ENCODE data around the gene KLF14.
"Not testable (repeated sequence)": the region's sequence is repeated elsewhere in the genome, so short reads cannot be mapped to it uniquely, and the experiment has no call there.

Gene KLF14

GRCh38 chr7:130734815-130735716 lies 1.1 kb upstream of the KLF14 start:
- H3K27ac Mint-ChIP-seq = no peak overlapping the region
- ATAC-seq = no peak
- H3K4me1 Mint-ChIP-seq = peaks cover 6% of the 10 kb centered on the region
- H3K4me3 Mint-ChIP-seq = peak overlapping the region; percentile 81 to 88
- DNase-seq = no peak
- H3K9me3 Mint-ChIP-seq = peaks cover 8 to 17% of the 10 kb centered on the region in 2 donors
- peaks cover 68% of the 10 kb centered on the region for H3K27me3 Mint-ChIP-seq

DNA sequence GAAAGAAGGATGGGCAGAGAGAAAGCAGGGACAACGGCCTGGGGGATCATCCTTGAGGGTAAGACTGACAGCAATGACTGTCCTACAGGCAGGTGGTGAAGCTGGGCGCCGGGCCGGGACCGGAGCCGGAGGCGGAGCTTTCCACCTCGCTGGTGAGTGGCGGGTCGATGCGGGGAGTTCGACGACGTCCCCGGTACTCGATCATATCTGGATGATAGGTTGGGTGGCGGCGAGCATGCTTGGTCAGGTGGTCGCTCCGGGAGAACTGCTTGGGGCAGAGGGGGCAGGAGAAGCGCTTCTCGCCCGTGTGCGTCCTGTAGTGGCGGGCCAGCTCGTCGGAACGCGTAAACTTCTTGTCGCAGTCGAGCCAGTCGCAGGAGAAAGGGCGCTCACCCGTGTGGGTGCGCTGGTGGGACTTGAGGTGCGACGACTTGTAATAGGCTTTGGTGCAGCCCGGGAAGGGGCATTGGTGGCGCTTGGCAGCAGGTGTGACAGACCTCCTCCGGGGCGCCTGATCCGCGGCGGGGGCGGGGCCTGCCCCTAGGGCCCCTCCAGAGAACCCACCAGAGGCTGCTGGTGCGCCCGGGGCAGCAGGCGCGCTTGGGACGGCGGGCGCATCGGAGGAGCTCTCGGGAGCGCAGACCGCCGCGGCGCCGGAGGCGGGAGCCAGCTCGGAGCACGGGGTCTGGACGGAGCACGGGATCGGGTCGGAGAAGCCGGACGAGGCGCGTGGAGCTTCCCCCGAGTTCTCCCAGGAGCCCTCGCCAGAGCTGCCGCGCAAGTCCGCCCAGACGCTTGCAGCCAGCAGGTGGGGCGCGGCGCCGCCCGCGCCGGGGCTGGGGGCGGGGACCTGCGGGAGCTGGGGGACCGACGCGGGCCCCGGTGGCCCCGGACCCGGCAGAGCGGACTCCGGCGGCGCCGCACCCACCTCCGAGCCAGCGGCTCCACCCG lies 752 bp downstream of the KLF14 start:
- H3K9me3 Mint-ChIP-seq = peaks cover 8 to 17% of the 10 kb centered on the region in 2 donors
- H3K27ac Mint-ChIP-seq = peak overlapping the region in 1 of 2 donors; percentile 36
- peak; percentile 82 for ATAC-seq
- peaks cover 86% of the 10 kb centered on the region for H3K27me3 Mint-ChIP-seq
- peak in 1 of 2 donors; percentile 17 for DNase-seq
- peaks cover 6% of the 10 kb centered on the region for H3K4me1 Mint-ChIP-seq
- peak overlapping the region; percentile 71 to 79 for H3K4me3 Mint-ChIP-seq

GRCh38 chr7:130723784-130724183 lies 10.2 kb downstream of the KLF14 start:
- Mint-ChIP-seq H3K4me3 (no peak overlapping the region), H3K27ac (no peak overlapping the region), H3K27me3 (peaks cover 49% of the 10 kb centered on the region), H3K9me3 (no peaks in the 10 kb centered on the region), H3K4me1 (no peaks in the 10 kb centered on the region)
- DNase-seq (no peak), ATAC-seq (no peak)

DNA sequence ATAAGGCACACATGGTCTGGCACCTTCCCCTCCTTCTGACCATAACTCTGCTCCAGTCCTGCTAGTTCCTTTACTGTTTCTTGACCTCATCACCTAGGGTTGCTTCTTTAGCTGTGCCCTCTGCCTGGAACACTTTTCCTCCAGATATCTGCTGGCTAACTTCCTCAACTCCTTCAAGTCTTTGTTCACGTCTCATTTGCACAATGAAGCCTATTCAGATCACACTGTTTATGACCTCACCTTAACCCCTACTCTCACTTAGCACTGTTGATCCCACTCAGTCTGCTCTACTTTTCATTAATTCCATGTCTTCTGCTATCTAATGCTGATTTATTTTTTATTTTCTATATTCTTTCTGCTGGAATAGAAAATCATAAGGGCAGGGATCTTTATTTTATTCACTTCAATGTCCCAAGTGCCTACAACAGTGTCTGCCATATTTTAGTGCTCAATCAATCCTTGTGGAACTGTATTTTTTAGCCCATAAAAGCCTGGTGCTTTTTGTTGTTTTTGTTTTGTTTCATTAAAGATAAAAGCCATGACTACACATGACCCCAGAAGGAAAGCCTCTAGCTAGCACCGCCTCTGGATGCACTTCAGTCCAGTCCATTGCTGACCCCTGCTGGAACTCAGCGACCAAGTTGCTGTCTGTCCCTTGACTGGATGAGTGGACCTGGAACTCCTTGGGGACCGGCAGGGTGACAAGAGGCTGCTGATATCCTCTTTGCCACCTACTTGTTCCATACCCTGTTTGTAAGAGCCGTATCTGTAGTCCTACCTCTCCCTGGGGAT lies 12.3 kb downstream of the KLF14 start:
- peak; percentile 68 for ATAC-seq

DNA sequence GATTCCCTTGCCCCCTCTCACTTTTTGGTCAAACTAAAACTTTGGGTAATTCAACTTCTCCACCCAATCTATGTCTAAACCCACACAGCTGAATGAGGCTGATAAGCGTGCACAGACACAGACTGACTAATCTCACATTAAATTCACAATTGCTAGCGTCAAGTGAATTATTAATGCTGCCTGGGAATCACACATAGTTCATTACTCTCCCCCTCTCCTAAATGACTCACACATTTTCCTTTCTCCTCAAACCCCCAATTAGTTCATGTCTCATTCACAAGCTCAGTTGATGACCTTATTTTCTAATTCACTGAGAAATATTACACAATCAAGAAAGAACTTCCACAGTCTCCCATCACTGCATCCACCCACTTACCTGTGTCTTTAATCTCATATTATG lies 14.5 kb downstream of the KLF14 start:
- no peak for ATAC-seq
- H3K4me1 Mint-ChIP-seq = no peaks in the 10 kb centered on the region

More for the DNA sequence above, 12.3 kb downstream of the KLF14 start:
- Mint-ChIP-seq H3K4me3 (no peak overlapping the region), H3K9me3 (no peaks in the 10 kb centered on the region), H3K27ac (no peak overlapping the region), H3K27me3 (peaks cover 30% of the 10 kb centered on the region), H3K4me1 (no peaks in the 10 kb centered on the region)
- peak in 1 of 2 donors; percentile 43 for DNase-seq

GRCh38 chr7:130712416-130712815 lies 21.6 kb downstream of the KLF14 start:
- DNase-seq = no peak
- ATAC-seq = no peak
- no peaks in the 10 kb centered on the region for H3K9me3 Mint-ChIP-seq
- no peaks in the 10 kb centered on the region for H3K4me1 Mint-ChIP-seq
- H3K27me3 Mint-ChIP-seq = peaks cover 24% of the 10 kb centered on the region
- no peak overlapping the region for H3K4me3 Mint-ChIP-seq
- H3K27ac Mint-ChIP-seq = no peak overlapping the region

More for the DNA sequence above, 14.5 kb downstream of the KLF14 start:
- DNase-seq = no peak
- Mint-ChIP-seq H3K9me3 (no peaks in the 10 kb centered on the region), H3K4me3 (no peak overlapping the region), H3K27ac (no peak overlapping the region), H3K27me3 (peaks cover 18% of the 10 kb centered on the region)

DNA sequence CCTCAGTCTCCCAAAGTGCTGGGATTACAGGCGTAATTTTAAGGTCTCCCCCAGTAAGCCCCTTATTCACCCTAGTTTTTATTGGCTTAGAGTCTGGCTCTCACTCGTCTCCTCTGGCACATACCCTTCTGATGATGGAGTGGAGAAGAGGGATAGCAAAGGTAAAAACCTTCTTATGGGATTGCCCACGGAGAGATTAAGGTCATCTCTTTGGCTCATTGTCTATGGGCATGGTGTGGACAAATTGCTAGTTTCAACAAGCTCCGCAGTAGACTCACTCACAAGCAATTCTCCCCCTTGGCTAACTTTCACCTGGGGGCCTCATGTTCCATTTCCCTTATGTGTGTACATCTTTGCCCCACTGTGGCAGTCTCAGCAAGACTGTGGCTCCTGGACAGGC lies 25.2 kb downstream of the KLF14 start:
- no peak overlapping the region for H3K27ac Mint-ChIP-seq
- no peak overlapping the region for H3K4me3 Mint-ChIP-seq
- ATAC-seq (no peak), DNase-seq (no peak)
- H3K4me1 Mint-ChIP-seq = no peaks in the 10 kb centered on the region
- H3K27me3 Mint-ChIP-seq = peaks cover 39% of the 10 kb centered on the region
- peaks cover 0 to 5% of the 10 kb centered on the region in 2 donors for H3K9me3 Mint-ChIP-seq

DNA sequence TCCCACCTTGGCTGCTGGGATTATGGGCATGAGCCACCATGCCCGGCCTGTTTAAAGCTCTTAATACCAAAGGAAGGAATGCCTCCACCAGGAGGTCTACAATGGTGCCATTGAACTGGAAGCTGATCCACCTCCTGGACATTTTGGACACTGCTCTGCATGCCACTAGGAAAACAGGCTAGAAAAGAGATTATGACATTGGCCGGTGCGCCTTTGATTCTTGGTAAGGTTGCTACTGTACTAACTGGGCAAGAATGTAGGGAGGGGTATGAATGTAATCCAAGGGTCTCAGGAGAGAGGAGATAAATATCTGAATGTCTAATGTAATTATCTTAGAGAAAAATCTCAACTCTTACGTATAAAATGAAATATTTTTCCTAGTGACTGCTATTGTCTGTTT lies 26.0 kb downstream of the KLF14 start:
- Mint-ChIP-seq H3K4me1 (no peaks in the 10 kb centered on the region), H3K27me3 (peaks cover 34% of the 10 kb centered on the region), H3K27ac (no peak overlapping the region), H3K4me3 (no peak overlapping the region), H3K9me3 (peaks cover 0 to 5% of the 10 kb centered on the region in 2 donors)
- DNase-seq (no peak), ATAC-seq (no peak)

- H3K4me3 Mint-ChIP-seq = no peak overlapping the region
- no peak overlapping the region for H3K27ac Mint-ChIP-seq
- ATAC-seq (no peak), DNase-seq (no peak)
- H3K4me1 Mint-ChIP-seq = no peaks in the 10 kb centered on the region
- peaks cover 33% of the 10 kb centered on the region for H3K27me3 Mint-ChIP-seq
- peaks cover 0 to 5% of the 10 kb centered on the region in 2 donors for H3K9me3 Mint-ChIP-seq
Measured at GRCh38 chr7:130703851-130704250, 30.2 kb downstream of the KLF14 start.

DNA sequence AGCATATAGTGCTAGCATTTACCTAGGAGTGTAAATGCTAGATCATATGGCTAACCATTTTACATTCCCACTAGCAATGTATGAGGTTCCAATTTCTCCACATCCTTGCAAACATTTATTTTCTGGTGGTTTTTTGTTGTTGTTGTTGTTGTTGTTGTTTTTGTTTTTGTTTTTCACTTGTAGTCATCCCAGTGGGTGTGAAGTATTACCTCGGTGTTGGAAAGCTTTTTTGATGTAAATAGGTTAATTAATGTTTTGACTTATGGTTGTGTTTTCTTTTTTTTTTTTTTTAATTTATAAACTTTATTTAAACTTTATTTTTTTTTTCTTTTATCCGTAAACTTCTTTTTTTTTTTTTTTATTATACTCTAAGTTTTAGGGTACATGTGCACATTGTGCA lies 32.4 kb downstream of the KLF14 start:
- no peak for ATAC-seq
- no peaks in the 10 kb centered on the region for H3K4me1 Mint-ChIP-seq
- DNase-seq = no peak
- peaks cover 0 to 5% of the 10 kb centered on the region in 2 donors for H3K9me3 Mint-ChIP-seq
- H3K27ac Mint-ChIP-seq = no peak overlapping the region
- peaks cover 18% of the 10 kb centered on the region for H3K27me3 Mint-ChIP-seq
- H3K4me3 Mint-ChIP-seq = no peak overlapping the region

- H3K27ac Mint-ChIP-seq = no peak overlapping the region
- DNase-seq = no peak
- no peak for ATAC-seq
- H3K27me3 Mint-ChIP-seq = peaks cover 10% of the 10 kb centered on the region
- H3K9me3 Mint-ChIP-seq = no peaks in the 10 kb centered on the region
- no peaks in the 10 kb centered on the region for H3K4me1 Mint-ChIP-seq
- no peak overlapping the region for H3K4me3 Mint-ChIP-seq
Measured at GRCh38 chr7:130700760-130701159, 33.2 kb downstream of the KLF14 start.

DNA sequence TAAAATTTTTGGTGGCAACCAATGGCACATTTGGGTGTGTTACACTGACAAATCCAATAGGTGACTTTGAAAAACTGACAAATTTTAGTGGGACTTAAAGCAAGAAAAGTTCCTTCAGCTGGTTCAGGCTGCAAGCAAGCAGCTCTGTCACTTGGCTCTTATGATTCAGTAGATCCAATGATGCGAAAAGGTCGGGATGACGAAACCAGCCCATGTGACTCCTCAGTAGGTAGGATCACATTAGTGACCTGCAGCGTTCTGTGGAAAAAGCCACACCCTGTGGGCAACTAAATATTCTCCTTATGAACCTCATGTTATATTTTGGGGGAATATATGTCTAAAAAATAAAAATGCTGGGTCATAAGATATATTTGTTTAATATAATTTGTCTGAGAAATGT lies 34.3 kb downstream of the KLF14 start:
- Mint-ChIP-seq H3K4me1 (no peaks in the 10 kb centered on the region), H3K27ac (no peak overlapping the region), H3K9me3 (no peaks in the 10 kb centered on the region), H3K4me3 (no peak overlapping the region), H3K27me3 (peaks cover 8% of the 10 kb centered on the region)
- DNase-seq (no peak), ATAC-seq (no peak)

GRCh38 chr7:130697820-130698219 lies 36.2 kb downstream of the KLF14 start:
- no peak for DNase-seq
- Mint-ChIP-seq H3K27me3 (peaks cover 8% of the 10 kb centered on the region), H3K27ac (no peak overlapping the region), H3K4me3 (no peak overlapping the region), H3K4me1 (no peaks in the 10 kb centered on the region), H3K9me3 (no peaks in the 10 kb centered on the region)
- no peak for ATAC-seq

- no peak for ATAC-seq
- Mint-ChIP-seq H3K4me3 (no peak overlapping the region), H3K27ac (no peak overlapping the region), H3K27me3 (peaks cover under 1% of the 10 kb centered on the region), H3K9me3 (peaks cover 7 to 14% of the 10 kb centered on the region in 2 donors), H3K4me1 (no peaks in the 10 kb centered on the region)
- DNase-seq = no peak
Measured at GRCh38 chr7:130695840-130696239, 38.2 kb downstream of the KLF14 start.

DNA sequence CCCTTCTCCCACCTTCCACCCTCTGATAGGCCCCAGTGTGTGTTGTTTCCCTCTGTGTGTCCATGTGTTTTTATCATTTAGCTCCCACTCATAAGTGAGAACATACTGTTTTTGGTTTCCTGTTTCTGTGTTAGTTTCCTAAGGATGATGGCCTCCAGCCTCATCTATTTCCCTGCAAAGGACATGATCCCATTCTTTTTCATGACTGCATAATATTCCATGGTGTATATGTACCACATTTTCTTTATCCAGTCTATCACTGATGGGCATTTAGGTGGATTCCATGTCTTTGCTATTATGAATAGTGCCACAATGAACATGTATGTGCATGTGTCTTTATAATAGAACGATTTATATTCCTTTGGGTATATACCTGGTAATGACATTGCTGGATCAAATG lies 41.6 kb downstream of the KLF14 start:
- H3K9me3 Mint-ChIP-seq = peaks cover 7 to 14% of the 10 kb centered on the region in 2 donors
- not testable (repeated sequence) for H3K4me1 Mint-ChIP-seq, ATAC-seq, H3K4me3 Mint-ChIP-seq, DNase-seq, H3K27ac Mint-ChIP-seq, H3K27me3 Mint-ChIP-seq

All from stimulated activated naive CD8-positive, alpha-beta T cell treated with anti-CD3 and anti-CD28 coated beads, Interleukin-15, amount 100 ng/mL, for 72 hours (primary cell).